K562 (cell line): ENCODE results near the gene PRMT5. TPM values are rescaled to one million over a fixed set of nuclear protein-coding genes. Genes with fewer than 3 reads are reported as not detected.

Experiments used
- CBFA2T3 ChIP-seq: fragments of 450-650 bp; IDR thresholded peaks from 2 replicates; pipeline ENCODE4 v1.6.1; 2017
- EHMT2 ChIP-seq: fragments of 450-650 bp; IDR thresholded peaks from 2 replicates; pipeline ENCODE4 v1.6.1; 2018; ENCODE audit warnings: antibody characterized with exemption
- GATA2 ChIP-seq: sonication (generic); formaldehyde crosslinking; IDR thresholded peaks from 2 replicates; pipeline ENCODE4 v1.4.0; 2020; ENCODE audit warnings: mild to moderate bottlenecking, missing genetic modification reagents
- KDM1A ChIP-seq, 2 experiments: fragments of 450-650 bp; IDR thresholded peaks; 2 replicates each; pipeline ENCODE4 v1.6.1; 2016; ENCODE audit warnings: mild to moderate bottlenecking in 2 of 2
- MAX ChIP-seq: sonication (generic); formaldehyde crosslinking; IDR thresholded peaks from 2 replicates; pipeline ENCODE4 v1.9.0; 2022; ENCODE audit warnings: mild to moderate bottlenecking, missing genetic modification reagents
- MEF2D ChIP-seq: conservative IDR thresholded peaks from 2 replicates; pipeline ENCODE4 v1.6.1; 2016; ENCODE audit warnings: low read depth, missing genetic modification characterization, missing compliant biosample characterization
- NFXL1 ChIP-seq: fragments of 450-650 bp; formaldehyde crosslinking; IDR thresholded peaks from 2 replicates; pipeline ENCODE4 v1.4.0; 2021; ENCODE audit warnings: mild to moderate bottlenecking
- SMARCA4 ChIP-seq: fragments of 450-650 bp; IDR thresholded peaks from 2 replicates; pipeline ENCODE4 v1.6.1; 2016
- SMARCE1 ChIP-seq: fragments of 450-650 bp; IDR thresholded peaks from 2 replicates; pipeline ENCODE4 v1.7.1; 2016; ENCODE audit warnings: mild to moderate bottlenecking
- SP1 ChIP-seq: sonication (generic); formaldehyde crosslinking; IDR thresholded peaks from 2 replicates; pipeline ENCODE4 v1.8.1; 2022; ENCODE audit warnings: mild to moderate bottlenecking, missing genetic modification reagents
- TAL1 ChIP-seq: fragments of 450-650 bp; IDR thresholded peaks from 2 replicates; pipeline ENCODE4 v1.6.1; 2016; ENCODE audit warnings: mild to moderate bottlenecking
- ZNF507 ChIP-seq: conservative IDR thresholded peaks from 2 replicates; pipeline ENCODE4 v1.6.1; 2017; ENCODE audit warnings: missing genetic modification characterization, missing compliant biosample characterization
- ZNF518B ChIP-seq: fragments of 250-450 bp; sonication (Bioruptor Pico); IDR thresholded peaks from 2 replicates; pipeline ENCODE4 v1.5.0; 2021; ENCODE audit warnings: mild to moderate bottlenecking, moderate library complexity
- polyA plus RNA-seq, 8 experiments: library from polyadenylated mRNA; depleted of rRNA in 4 of 8; stranded (reverse) in 5 of 8; unstranded in 3 of 8; fragments of >200 nt; fragmentation: Nextera tagmentation in 2 of 8; fragmentation: Illumina TruSeq in 1 of 8; extraction: Ambion mirVana in 2 of 8; extraction: Trizol in 1 of 8; gene quantifications; 2 replicates each; pipeline versions ENCODE4 v1.2.1 to v1.2.3, GENCODE V29; 2011 to 2014; ENCODE audit warnings: inconsistent platforms in 1 of 8, missing spikeins in 1 of 8
- total RNA-seq, 7 experiments: library from RNA; depleted of rRNA in 6 of 7; stranded (reverse); fragments of >200 nt in 6 of 7; fragmentation: Illumina TruSeq in 2 of 7; extraction: Trizol in 2 of 7; gene quantifications; 2 replicates each; pipeline versions ENCODE4 v1.2.1 to v1.2.3, GENCODE V29; 2011 to 2021; ENCODE audit warnings: low replicate concordance in 1 of 7

Gene PRMT5
- total and polyA plus RNA-seq, 9 of the 15 experiments (the other 6 are each of a cell fraction or from before 2014, with no cell fraction given) = 114 to 552 (median 222) TPM

GRCh38 chr14:22977434-22977683 is 48.2 kb upstream of the PRMT5 start (continued):
- TF ChIP-seq GATA2 (CRISPR knock-in tag) (0 out of 2 replicates have a peak, but pooled peaks have one; percentile 46), TAL1 (peak; percentile 36; the same call in 1 of the 2 replicates), CBFA2T3 (peak; percentile 63), SMARCE1 (peak; percentile 32; the same call in 1 of the 2 replicates), KDM1A (IDR thresholded peaks at IDR 0.05) (peak in 1 of 2 experiments; percentile 45; a peak in 2 of 4 replicates), ZNF507 (tag) (no peak), EHMT2 (no peak), NFXL1 (no peak), ZNF518B (CRISPR knock-in tag) (no peak), MEF2D (tag) (no peak), SMARCA4 (peak; percentile 47; the same call in 1 of the 2 replicates), SP1 (CRISPR knock-in tag) (no peak), MAX (no peak)
